GM18526 (cell line): ENCODE results near the gene STAG2.

ENCODE experiments used
- POLR2A ChIP-seq: IDR thresholded peaks from 3 replicates; pipeline ENCODE4 v1.6.1; 2011; ENCODE audit not compliant: insufficient read length; ENCODE audit errors: extremely low read depth

Gene STAG2

GRCh38 chrX:124005228-124005627 lies 43.7 kb downstream of the STAG2 start:
- TF ChIP-seq POLR2A, result no peak

DNA sequence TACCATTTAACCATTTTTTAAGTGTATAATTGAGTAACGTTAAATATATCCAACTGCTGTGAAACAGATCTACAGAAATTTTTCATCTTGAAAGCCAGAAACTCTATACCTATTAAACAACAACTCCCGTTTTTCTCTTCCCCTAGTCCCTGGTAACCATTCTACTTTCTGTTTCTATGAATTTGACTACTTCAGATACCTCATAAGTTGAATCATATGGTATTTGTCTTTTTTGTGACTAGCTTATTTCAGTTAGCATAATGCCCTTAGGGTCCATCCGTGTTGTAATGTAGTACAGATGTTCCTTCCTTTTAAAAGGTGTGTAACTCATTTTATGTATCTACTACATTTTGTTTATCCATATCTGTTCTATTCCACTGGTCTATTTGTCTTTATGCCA lies 48.7 kb downstream of the STAG2 start:
- no peak for TF ChIP-seq POLR2A

DNA sequence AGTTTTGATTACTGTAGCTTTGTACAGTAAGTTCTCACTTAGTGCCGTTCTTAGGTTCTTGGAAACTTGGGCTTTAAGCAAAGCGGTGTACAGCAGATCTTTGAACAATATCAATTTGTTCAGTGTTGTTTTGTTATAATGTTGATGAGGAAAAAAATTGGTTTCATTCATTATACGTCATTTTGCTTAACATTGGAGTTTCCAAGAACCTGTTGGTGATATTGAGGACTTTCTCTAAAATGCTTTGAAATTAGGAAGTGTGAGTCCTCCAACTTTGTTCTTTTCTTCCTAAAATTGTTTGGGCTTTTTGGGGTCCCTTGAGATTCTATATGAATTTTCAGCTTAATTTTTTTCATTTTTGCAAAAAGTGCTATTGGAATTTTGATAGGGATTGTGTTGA lies 49.1 kb downstream of the STAG2 start:
- TF ChIP-seq POLR2A, result no peak

- TF ChIP-seq POLR2A, result no peak
Observed at GRCh38 chrX:124015721-124016120, 54.2 kb downstream of the STAG2 start.

GRCh38 chrX:124016825-124017224 lies 55.3 kb downstream of the STAG2 start:
- TF ChIP-seq POLR2A, result no peak

DNA sequence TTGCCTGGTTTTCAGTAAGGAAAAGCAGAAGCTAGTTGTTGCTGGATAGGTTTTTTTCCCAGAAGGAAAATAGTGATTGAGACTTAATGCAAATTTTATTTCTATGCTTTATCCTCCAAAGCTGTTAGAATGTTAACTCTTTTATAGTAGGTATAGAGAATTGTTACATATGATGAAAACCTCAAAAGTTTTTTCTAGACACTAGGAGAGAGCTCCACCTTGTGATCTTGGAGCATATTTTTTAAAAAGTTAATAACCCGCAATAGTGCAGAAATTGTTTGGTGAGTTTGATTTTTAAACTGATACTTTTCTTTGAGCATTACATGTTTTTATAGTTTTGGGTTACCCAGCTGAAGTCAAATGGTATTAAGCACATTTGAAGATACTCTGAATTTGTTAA lies 56.5 kb downstream of the STAG2 start:
- TF ChIP-seq POLR2A, result no peak

DNA sequence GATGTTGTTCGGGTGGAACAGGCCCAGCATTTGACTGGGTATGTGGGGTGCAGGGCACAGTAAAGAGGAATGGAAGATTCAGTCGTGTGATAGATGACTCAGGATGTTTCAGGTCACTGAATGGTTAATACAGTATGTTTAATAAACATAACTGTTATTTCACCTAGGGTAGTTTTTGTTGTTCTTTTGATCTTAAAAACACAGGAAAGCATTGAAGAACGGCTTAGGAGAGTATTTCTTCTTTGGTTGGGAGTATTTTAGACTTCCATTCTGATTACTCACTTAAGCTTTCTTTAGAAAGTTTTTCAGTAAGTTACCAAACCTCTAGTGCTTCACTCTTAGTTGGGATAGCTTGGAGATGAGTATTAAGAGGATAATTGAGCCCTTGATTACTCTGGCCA lies 62.3 kb downstream of the STAG2 start:
- no peak for TF ChIP-seq POLR2A

DNA sequence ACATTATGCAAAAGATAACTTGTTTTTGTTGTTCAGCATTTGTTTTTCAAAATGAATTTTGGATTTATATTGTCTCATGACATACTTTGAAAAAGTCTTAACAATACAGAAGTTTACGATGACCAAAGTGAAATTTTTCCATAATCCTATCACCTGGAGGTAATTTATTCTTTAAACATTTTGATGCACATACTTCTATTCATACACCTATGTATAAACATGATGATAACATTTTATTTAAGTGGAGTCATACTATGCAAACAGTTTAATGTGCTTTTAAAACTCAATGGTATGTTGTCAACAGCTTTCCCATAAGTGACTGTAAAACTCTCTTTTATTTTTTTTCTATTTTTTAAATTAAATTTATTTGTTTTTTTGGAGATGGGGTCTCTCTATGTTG lies 65.0 kb downstream of the STAG2 start:
- TF ChIP-seq POLR2A, result no peak

DNA sequence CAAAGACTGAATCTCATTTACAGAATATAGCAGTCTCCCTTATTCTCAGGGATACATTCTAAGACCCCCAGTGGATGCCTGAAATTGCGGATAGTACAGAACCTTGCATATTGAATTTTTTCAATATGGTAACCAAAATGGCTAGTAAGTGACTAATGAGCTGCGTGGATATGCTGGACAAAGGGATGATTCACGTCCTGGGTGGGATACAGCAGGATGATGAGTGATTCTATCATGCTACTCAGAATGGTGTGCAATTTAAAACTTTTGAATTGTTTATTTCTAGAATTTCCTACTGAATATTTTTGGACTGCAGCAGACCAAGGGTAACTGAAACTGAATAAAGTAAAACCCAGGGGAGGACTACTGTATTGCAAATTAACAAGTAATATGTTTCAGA lies 66.7 kb downstream of the STAG2 start:
- no peak for TF ChIP-seq POLR2A

DNA sequence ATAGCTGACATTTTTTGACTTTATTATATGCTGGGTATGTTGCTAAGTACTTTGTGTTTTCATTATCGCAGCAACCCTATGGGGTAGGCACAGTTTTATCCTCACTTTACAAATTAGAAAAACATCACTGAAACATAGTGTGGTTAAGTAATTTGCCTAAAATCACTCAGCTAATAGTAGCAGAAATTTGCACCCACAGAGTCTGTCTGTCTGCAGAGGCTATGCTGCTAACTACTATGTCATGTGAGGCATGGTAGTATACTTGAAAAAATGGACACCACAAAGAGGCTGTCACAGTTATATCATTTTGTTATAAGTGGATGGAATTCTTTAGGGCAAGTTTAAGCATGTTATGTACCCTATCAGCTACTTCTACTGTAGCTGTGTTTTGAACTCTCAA lies 69.0 kb downstream of the STAG2 start:
- no peak for TF ChIP-seq POLR2A

GRCh38 chrX:124033821-124034220 lies 72.3 kb downstream of the STAG2 start:
- TF ChIP-seq POLR2A, result no peak

DNA sequence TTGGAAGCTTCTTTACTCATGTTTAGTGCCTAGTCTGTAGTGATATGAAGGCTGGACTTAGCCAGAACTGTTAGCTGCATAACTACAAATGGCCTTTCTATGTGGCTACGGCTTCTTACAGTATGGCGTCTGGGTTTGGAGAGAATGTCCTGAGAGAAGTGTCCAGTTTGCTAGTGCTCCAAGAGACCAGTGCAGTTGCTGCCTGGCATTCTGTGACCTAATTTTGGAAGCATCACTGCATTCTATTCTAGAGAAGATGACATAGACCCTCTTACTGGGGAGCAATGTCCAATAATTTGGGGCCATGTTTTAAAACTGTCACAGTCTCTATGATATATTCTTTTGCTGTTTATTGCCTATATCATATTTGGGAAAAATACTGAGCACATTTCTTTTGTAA lies 74.2 kb downstream of the STAG2 start:
- TF ChIP-seq POLR2A, result no peak

GRCh38 chrX:124042042-124042441 lies 80.5 kb downstream of the STAG2 start:
- TF ChIP-seq POLR2A, result no peak

DNA sequence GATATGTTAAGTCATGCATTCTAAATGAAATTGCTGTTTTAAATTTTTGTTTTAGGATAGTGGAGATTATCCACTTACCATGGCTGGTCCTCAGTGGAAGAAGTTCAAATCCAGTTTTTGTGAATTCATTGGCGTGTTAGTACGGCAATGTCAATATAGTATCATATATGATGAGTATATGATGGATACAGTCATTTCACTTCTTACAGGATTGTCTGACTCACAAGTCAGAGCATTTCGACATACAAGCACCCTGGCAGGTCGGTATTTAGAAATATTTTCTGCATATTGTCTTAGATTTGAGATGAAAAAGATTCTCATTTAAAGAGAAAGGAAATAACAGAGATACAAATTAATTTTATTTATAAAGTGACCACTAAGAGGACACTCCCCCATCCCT lies 83.6 kb downstream of the STAG2 start:
- TF ChIP-seq POLR2A, result no peak

DNA sequence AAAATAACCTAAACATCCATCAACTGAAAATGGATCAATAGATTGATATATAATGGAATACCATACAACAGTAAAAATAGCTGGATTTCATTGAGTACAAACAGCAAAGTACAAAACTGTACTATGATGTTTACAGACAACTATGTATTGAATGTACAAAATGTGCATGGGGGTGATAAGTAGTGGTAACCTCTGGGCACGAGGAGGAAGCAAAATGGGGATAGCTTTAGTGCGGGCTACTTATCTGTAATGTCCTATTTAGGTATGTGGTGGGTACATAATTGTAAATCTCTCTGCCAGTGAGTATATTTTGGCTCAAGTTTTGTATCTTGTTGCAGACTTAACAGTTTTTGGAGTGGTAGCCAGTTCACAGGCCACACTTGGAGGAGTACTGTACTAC lies 123.6 kb downstream of the STAG2 start:
- TF ChIP-seq POLR2A, result no peak

DNA sequence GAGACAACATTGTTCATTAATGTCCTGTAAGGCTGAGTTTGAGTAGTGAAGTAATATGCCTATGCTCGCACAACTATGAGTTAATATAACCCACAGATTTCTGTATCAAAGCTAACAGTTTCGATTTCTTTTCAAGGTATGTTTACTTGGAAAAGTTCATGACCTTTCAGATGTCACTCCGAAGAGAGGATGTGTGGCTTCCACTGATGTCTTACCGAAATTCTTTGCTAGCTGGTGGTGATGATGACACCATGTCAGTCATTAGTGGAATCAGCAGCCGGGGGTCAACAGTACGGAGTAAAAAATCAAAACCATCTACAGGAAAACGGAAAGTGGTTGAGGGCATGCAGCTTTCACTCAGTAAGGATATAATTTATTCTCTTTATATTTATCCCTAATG lies 124.9 kb downstream of the STAG2 start:
- TF ChIP-seq POLR2A, result no peak

GRCh38 chrX:124087000-124087746 lies 125.7 kb downstream of the STAG2 start:
- no peak for TF ChIP-seq POLR2A
